Activated naive CD8-positive, alpha-beta T cell (primary cell): Measurements from ENCODE around the gene TRIOBP.
A peak's percentile ranks its signal among the peaks of the same experiment; 100 is the strongest.
"Not testable (repeated sequence)": the region's sequence is repeated elsewhere in the genome, so short reads cannot be mapped to it uniquely, and the experiment has no call there.

Experiments
- H3K27ac Mint-ChIP-seq: one replicate; pipeline ENCODE4 v1.8.0; 2021; ENCODE audit warnings: mixed read lengths
- H3K27me3 Mint-ChIP-seq: one replicate; pipeline ENCODE4 v1.8.0; 2021; ENCODE audit warnings: mixed read lengths
- H3K36me3 Mint-ChIP-seq: one replicate; pipeline ENCODE4 v1.8.0; 2021; ENCODE audit warnings: mixed read lengths
- H3K4me1 Mint-ChIP-seq: one replicate; pipeline ENCODE4 v1.8.0; 2021; ENCODE audit warnings: low read depth, mixed read lengths
- H3K4me3 Mint-ChIP-seq: one replicate; pipeline ENCODE4 v1.8.0; 2021; ENCODE audit warnings: mild to moderate bottlenecking, mixed read lengths
- H3K9me3 Mint-ChIP-seq: one replicate; pipeline ENCODE4 v1.8.0; 2021; ENCODE audit warnings: low read depth, mixed read lengths

Gene TRIOBP

GRCh38 chr22:37696657-37697537, at the start of gene TRIOBP:
Gene TRIOBP, plus strand, starts transcription at chr22:37697048. Its CDS starts 4,318 bp downstream, at chr22:37701366.
- H3K27ac Mint-ChIP-seq = no peak within 1 kb of the TSS
- H3K4me1 Mint-ChIP-seq = peaks cover 14% of the 10 kb centered on the region
- H3K36me3 Mint-ChIP-seq = peaks cover 5% of the 10 kb centered on the region
- H3K27me3 Mint-ChIP-seq = no peaks in the 10 kb centered on the region
- H3K4me3 Mint-ChIP-seq = peak within 1 kb of the TSS; percentile 17
- H3K9me3 Mint-ChIP-seq = no peaks in the 10 kb centered on the region

DNA sequence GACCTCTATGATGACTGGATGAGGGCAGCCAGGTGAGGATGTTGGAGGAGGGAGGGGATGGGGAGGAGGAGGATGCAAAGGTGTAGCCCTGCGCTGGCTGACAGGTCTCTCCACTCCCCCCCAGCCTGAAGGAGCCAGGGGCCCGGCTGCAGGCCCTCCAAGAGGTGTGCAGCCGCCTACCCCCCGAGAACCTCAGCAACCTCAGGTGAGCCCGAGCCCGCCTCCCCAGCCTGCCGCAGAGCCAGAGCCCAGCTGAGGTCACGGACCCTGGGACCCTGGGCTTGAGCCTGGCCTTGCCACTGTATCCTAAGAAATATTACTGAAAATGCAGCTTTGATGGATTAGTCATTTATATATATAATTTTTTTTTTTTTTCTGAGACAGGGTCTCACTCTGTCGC, 49.5 kb upstream of the TRIOBP start:
- no peaks in the 10 kb centered on the region for H3K9me3 Mint-ChIP-seq
- H3K4me1 Mint-ChIP-seq = peaks cover 15% of the 10 kb centered on the region
- no peak overlapping the region for H3K4me3 Mint-ChIP-seq
- no peaks in the 10 kb centered on the region for H3K27me3 Mint-ChIP-seq
- peaks cover 2% of the 10 kb centered on the region for H3K36me3 Mint-ChIP-seq
- H3K27ac Mint-ChIP-seq = no peak overlapping the region

- Mint-ChIP-seq H3K4me1 (peaks cover 11% of the 10 kb centered on the region), H3K36me3 (peaks cover 2% of the 10 kb centered on the region), H3K27ac (no peak overlapping the region), H3K4me3 (no peak overlapping the region), H3K27me3 (no peaks in the 10 kb centered on the region), H3K9me3 (no peaks in the 10 kb centered on the region)
Measured at GRCh38 chr22:37647928-37648327, 48.9 kb upstream of the TRIOBP start.

DNA sequence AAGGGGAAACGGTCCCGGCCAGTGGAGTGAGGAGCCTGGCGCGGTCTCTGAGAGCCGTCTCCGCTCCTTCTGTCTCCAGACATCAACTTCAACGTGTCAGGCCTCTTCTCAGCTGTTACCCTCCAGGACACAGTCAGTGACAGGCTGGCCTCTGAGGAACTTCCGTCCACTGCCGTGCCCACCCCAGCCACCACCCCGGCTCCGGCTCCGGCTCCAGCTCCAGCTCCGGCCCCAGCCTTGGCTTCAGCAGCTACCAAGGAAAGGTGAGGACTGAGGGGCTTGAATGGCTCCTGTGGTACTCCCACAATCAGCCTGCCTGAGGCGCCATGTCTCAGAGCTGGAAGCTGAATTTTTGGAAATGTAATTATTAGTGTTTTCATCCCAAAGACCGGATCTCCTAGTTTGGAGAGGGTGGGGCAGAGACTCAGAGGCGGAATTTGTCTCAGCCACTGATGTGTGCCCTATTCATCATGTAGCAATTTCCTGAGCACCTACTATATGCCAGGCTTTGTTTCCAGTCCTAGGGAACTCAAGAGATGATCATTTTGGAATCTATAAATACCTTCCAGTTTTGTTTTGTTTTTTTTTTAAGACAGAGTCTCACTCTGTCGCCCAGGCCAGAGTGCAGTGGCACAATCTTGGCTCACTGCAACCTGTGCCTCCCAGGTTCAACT, 46.2 kb upstream of the TRIOBP start:
- no peaks in the 10 kb centered on the region for H3K27me3 Mint-ChIP-seq
- H3K4me3 Mint-ChIP-seq = no peak overlapping the region
- H3K4me1 Mint-ChIP-seq = no peaks in the 10 kb centered on the region
- no peaks in the 10 kb centered on the region for H3K9me3 Mint-ChIP-seq
- no peak overlapping the region for H3K27ac Mint-ChIP-seq
- peaks cover 2% of the 10 kb centered on the region for H3K36me3 Mint-ChIP-seq

GRCh38 chr22:37654563-37655251, 42.1 kb upstream of the TRIOBP start:
- H3K4me1 Mint-ChIP-seq = peaks cover 16% of the 10 kb centered on the region
- H3K36me3 Mint-ChIP-seq = peaks cover 2% of the 10 kb centered on the region
- no peaks in the 10 kb centered on the region for H3K9me3 Mint-ChIP-seq
- H3K4me3 Mint-ChIP-seq = no peak overlapping the region
- H3K27ac Mint-ChIP-seq = no peak overlapping the region
- H3K27me3 Mint-ChIP-seq = no peaks in the 10 kb centered on the region

GRCh38 chr22:37655252-37655563, 41.6 kb upstream of the TRIOBP start:
- H3K9me3 Mint-ChIP-seq = no peaks in the 10 kb centered on the region
- H3K4me1 Mint-ChIP-seq = peaks cover 21% of the 10 kb centered on the region
- no peaks in the 10 kb centered on the region for H3K27me3 Mint-ChIP-seq
- peaks cover 2% of the 10 kb centered on the region for H3K36me3 Mint-ChIP-seq
- no peak overlapping the region for H3K4me3 Mint-ChIP-seq
- H3K27ac Mint-ChIP-seq = no peak overlapping the region

DNA sequence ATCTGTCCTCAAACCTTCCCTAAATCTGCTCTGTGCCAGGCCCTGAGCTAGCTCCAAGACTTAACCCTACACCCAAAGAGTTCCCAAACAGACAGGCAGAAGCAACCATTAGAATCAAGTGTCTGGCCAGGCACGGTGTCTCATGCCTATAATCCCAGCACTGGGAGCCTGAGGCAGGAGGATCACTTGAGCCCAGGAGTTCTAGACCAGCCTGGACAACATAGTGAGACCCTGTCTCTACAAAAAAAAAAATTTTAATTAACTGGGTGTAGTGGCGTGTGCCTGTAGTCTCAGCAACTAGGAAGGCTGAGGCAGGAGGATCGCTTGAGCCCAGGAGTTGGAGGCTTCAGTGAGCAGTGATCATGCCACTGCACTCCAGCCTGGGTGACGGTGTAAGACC, 40.3 kb upstream of the TRIOBP start:
- Mint-ChIP-seq H3K27ac (peak overlapping the region; percentile 73), H3K4me1 (peaks cover 33% of the 10 kb centered on the region)
- H3K27me3 Mint-ChIP-seq, H3K9me3 Mint-ChIP-seq, H3K36me3 Mint-ChIP-seq, H3K4me3 Mint-ChIP-seq: not testable (repeated sequence)

DNA sequence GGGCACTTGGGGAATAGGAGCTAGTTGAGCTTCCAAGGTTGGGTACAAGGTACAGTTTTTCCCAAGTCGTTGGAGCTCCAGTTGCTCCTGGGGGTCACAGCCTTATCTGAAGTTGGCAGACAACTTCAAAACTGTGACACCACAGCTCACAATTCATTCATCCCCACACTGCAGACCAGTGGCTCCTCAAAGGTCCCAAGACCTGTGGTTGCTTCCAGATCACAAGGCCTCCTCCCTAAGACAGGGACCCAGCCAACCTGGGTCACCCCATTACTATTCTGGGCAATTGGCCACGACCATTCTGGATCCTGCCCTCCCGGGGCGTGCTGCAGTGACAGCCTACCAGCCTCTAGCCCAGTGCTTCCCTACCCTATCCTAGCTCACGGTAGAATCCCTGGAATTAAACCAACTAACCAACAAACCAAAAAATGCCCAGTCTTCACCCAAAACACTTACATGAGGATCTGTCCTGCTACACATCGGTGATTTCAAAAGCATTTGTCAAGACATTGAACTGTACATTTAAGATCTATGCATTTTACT, 39.2 kb upstream of the TRIOBP start:
- Mint-ChIP-seq H3K27ac (peak overlapping the region; percentile 96), H3K4me1 (peaks cover 35% of the 10 kb centered on the region), H3K36me3 (no peaks in the 10 kb centered on the region), H3K9me3 (no peaks in the 10 kb centered on the region), H3K27me3 (no peaks in the 10 kb centered on the region), H3K4me3 (peak overlapping the region; percentile 93)

DNA sequence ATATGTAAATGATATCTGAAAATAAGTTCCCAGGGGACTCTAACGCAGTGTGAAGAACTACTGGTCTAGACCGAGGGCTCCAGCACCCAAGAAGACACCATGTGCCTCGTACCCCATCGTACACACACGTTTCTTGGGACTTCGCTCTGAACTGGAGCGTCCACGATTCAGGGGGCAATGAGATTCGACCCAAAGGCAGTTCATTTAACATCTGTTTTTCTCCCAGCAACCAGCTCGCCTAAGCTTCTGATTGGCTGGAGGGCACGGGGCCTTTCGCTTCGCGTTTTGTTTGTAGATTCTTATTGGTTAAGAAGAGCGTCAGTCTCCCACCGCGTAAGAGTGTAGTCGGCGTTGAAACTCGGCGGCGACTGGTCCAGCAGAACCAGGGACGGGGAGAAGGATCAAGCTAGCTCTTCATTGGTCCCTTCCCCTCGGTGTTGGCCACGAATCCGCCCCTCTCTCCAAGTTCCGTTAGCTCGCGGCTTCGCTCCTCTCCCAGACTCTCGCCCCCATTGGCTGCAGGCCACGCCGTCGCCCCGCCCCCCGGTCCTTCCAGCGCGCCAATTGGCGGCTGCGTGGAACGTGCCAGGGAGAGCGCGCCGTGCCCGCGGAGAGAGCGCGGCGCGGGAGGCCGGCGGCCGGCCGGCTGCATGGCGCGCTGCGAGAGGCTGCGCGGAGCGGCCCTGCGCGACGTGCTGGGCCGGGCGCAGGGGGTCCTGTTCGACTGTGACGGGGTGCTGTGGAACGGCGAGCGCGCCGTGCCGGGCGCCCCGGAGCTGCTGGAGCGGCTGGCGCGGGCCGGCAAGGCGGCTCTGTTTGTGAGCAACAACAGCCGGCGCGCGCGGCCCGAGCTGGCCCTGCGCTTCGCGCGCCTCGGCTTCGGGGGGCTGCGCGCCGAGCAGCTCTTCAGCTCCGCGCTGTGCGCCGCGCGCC, 38.4 kb upstream of the TRIOBP start, which contains the start of gene PDXP:
Gene PDXP, plus strand, starts transcription at position 591 of the 933 bp plus-strand sequence. Its CDS starts 60 bp downstream, at position 651.
- Mint-ChIP-seq H3K9me3 (no peaks in the 10 kb centered on the region), H3K27me3 (no peaks in the 10 kb centered on the region), H3K4me3 (peak within 1 kb of the TSS; percentile 93), H3K36me3 (no peaks in the 10 kb centered on the region), H3K27ac (peak within 1 kb of the TSS; percentile 96), H3K4me1 (peaks cover 35% of the 10 kb centered on the region)

GRCh38 chr22:37659066-37659896, 37.6 kb upstream of the TRIOBP start:
- Mint-ChIP-seq H3K27me3 (no peaks in the 10 kb centered on the region), H3K27ac (peak overlapping the region; percentile 54), H3K4me1 (peaks cover 35% of the 10 kb centered on the region), H3K9me3 (no peaks in the 10 kb centered on the region), H3K36me3 (no peaks in the 10 kb centered on the region), H3K4me3 (peak overlapping the region; percentile 87)

GRCh38 chr22:37659897-37660708, 36.7 kb upstream of the TRIOBP start:
- Mint-ChIP-seq H3K27me3 (no peaks in the 10 kb centered on the region), H3K27ac (peak overlapping the region; percentile 54)

DNA sequence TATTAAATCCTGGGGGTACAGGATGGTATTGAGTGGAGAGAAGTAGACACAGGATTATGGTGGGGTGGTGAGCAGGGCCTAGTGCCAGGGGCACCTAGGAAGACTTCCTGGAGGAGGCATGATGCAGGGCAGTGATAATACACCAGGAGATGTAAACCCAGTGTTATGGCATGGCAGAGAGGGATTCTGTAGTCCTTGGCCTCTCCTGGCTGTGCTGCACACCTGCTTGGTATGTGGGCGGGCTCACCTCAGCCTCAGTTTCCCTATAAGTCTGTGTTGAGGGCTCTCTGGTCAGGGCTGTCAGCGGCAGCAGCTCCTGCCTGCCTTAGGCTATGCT, 36.2 kb upstream of the TRIOBP start:
- Mint-ChIP-seq H3K36me3 (no peaks in the 10 kb centered on the region), H3K4me1 (peaks cover 35% of the 10 kb centered on the region), H3K27ac (no peak overlapping the region), H3K9me3 (no peaks in the 10 kb centered on the region), H3K27me3 (no peaks in the 10 kb centered on the region), H3K4me3 (peak overlapping the region; percentile 87)

More at GRCh38 chr22:37659897-37660708, 36.7 kb upstream of the TRIOBP start:
- H3K4me3 Mint-ChIP-seq = peak overlapping the region; percentile 87
- no peaks in the 10 kb centered on the region for H3K36me3 Mint-ChIP-seq
- peaks cover 35% of the 10 kb centered on the region for H3K4me1 Mint-ChIP-seq
- no peaks in the 10 kb centered on the region for H3K9me3 Mint-ChIP-seq
